Measurements from ENCODE around the gene PLIN5.

GRCh38 chr19:4534836-4535658 lies at the start of gene PLIN5:
- TF ChIP-seq CTCF (IDR thresholded peaks at IDR 0.05; ENCODE audit: low read depth, low read length) (no peak), POLR2A (IDR thresholded peaks at IDR 0.05; ENCODE audit: extremely low read depth, insufficient read length) (no peak), MYC (IDR thresholded peaks at IDR 0.05; ENCODE audit: low read depth, low read length) (no peak)
